Ectodermal cell (in vitro differentiated cells): ENCODE measurements around the gene BMP2K.
"Not testable (repeated sequence)": the region's sequence is repeated elsewhere in the genome, so short reads cannot be mapped to it uniquely, and the experiment has no call there.

Source experiments
- H3K27ac ChIP-seq: 2 replicates; pipeline ENCODE4 v1.7.0; 2013; ENCODE audit warnings: mild to moderate bottlenecking, low read depth, low read length; ENCODE audit not compliant: insufficient read depth, poor library complexity, severe bottlenecking
- H3K27me3 ChIP-seq: 2 replicates; pipeline ENCODE4 v1.7.0; 2013; ENCODE audit warnings: mild to moderate bottlenecking, low read length; ENCODE audit not compliant: insufficient read depth, control insufficient read depth, poor library complexity, severe bottlenecking
- H3K36me3 ChIP-seq: one replicate; pipeline ENCODE4 v1.7.0; 2013; ENCODE audit warnings: low read length; ENCODE audit not compliant: control insufficient read depth, insufficient read depth
- H3K4me1 ChIP-seq: one replicate; pipeline ENCODE4 v1.7.0; 2013; ENCODE audit warnings: low read length; ENCODE audit not compliant: control insufficient read depth, insufficient read depth
- H3K4me3 ChIP-seq: 2 replicates; pipeline ENCODE4 v1.7.0; 2013; ENCODE audit warnings: low read depth, low read length, control low read depth; ENCODE audit not compliant: insufficient read depth
- H3K9me3 ChIP-seq: 2 replicates; pipeline ENCODE4 v1.7.0; 2013; ENCODE audit warnings: mild to moderate bottlenecking, low read length, moderate library complexity; ENCODE audit not compliant: control insufficient read depth
- WGBS, 2 experiments: methylation state at CpG; one replicate each; pipeline ENCODE4 v1.1.7; 2013; ENCODE audit warnings: missing lambda C conversion rate in 2 of 2; 5-methylcytosine and 5-hydroxymethylcytosine counted together

The BMP2K gene

DNA sequence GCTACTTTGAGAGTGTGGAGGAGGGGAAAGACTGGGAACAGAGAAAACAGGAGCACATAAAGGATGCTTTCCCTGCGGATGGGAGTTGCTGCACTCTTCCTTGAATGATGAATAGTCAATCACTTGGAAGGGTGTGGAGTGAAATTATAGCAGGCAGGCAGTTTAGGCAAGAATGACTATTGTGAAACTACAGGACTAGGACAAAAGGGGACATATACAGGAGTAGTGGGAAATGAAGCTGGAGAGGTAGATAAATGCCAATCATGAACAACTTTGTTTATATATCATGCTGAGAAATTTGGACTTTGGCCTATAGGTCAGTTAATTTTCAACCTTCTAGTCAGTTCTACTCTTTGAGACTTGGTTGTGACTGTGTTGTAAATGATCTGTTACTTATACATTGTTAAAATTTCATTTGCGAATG is 86.2 kb downstream of the BMP2K start:
- H3K36me3 ChIP-seq, result peaks cover 3% of the 10 kb centered on the region
- 93 to 94% methylated on average over 1 to 2 of the region's 2 CpGs for WGBS, 2 experiments

DNA sequence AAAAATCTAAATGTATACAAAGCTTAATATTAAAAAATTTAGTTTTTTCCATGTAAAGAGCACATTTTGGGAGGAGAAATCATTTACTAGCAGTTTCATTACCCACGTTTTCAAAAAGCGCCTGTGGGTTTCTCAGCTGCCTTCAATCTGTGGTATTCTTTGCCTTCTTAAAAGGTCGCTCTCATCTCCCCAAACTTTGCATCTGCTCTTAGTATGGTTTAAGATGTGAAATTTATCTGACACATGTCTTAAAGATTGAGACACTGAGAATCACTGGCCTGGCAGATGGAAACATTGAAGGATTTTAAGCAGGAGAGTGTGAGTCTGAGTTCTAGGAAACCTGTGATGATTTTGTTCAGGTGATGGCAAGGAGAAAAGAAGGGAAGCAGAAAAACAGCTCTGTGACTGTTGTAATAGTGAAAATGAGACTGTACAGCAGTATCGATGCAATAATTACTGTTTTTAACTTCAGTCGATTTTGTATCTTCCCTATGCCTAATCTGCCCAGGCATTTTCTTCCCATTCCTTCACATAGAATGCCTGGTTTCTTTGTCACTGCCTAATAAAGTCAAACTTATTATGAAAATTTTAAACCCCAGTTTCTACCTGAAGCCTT is 87.2 kb downstream of the BMP2K start:
- WGBS, 2 experiments, result 94 to 95% methylated on average over 5 of the region's 5 CpGs
- H3K4me3 ChIP-seq, result no peak overlapping the region
- H3K4me1 ChIP-seq, result no peaks in the 10 kb centered on the region
- no peaks in the 10 kb centered on the region for H3K27me3 ChIP-seq
- peaks cover 3% of the 10 kb centered on the region for H3K36me3 ChIP-seq
- no peaks in the 10 kb centered on the region for H3K9me3 ChIP-seq
- no peak overlapping the region for H3K27ac ChIP-seq

More for the DNA sequence above, 86.2 kb downstream of the BMP2K start:
- Histone ChIP-seq H3K4me3 (no peak overlapping the region), H3K27me3 (no peaks in the 10 kb centered on the region), H3K9me3 (no peaks in the 10 kb centered on the region), H3K27ac (no peak overlapping the region), H3K4me1 (no peaks in the 10 kb centered on the region)

DNA sequence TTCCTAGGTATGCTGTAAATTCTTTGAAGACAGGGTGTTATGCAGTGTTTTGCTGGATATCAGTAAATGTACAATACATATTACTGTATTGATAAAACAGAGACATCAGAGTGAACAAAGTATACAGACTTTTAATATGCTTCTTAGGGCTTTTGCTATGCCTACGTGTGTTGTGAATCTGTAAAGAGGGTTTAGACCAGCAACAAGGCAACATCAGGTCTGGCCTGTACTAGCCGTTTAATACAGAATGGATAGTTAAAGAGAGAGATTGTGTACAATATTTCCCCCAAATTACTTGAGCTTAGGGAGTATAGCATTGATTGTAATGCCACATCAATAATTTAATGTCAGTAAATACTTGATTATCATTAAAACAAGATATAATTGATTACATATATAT is 87.8 kb downstream of the BMP2K start:
- Histone ChIP-seq H3K4me3 (no peak overlapping the region), H3K36me3 (peaks cover 3% of the 10 kb centered on the region), H3K9me3 (no peaks in the 10 kb centered on the region), H3K27me3 (no peaks in the 10 kb centered on the region), H3K27ac (no peak overlapping the region), H3K4me1 (no peaks in the 10 kb centered on the region)
- WGBS, 2 experiments, result 85 to 95% methylated on average over 2 of the region's 2 CpGs

DNA sequence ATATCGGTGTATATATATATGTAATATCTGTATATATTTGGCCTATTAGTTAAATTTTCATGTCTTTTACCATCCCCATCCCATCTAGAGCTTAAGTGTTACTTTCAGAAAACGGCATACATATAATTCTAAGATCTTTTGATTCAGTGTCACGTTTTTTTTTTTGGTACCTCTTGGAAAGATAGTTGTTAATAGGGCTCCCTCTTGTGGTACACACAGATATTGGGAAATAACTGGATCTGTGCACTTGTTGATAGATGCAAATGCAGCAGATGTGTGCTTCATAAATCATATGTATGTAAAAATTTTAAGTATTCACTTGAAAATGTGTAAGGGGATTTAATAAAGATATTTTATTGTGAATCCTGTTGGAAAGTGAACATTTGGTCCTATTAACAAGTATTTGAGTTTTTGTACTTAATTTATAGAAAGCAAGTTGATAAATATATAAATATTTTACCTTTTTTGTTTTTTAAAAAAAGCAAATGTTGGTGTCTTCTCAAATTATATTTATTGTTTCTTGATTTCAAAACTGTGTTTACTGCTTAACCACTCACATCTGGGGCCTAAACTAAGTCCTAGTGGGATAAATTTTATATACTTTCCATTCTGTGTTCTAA is 88.4 kb downstream of the BMP2K start:
- H3K36me3 ChIP-seq, result peaks cover 3% of the 10 kb centered on the region
- no peak overlapping the region for H3K27ac ChIP-seq
- no peaks in the 10 kb centered on the region for H3K4me1 ChIP-seq

DNA sequence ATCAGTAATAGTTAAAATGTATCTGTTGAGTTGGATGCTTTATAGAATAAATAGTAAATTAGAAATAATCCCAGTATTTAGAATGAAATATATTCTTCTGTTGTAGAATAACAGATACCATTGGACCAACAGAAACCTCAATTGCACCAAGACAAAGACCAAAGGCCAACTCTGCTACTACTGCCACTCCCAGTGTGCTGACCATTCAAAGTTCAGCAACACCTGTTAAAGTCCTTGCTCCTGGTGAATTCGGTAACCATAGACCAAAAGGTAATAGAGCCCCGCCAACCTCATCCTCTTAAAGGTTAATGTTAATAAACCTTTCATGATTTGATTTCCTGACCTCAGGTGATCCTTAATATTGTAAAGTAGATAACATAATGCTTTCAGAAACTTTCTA is 89.3 kb downstream of the BMP2K start:
- WGBS, 2 experiments, result 89 to 98% methylated on average over 1 to 2 of the region's 2 CpGs
- Histone ChIP-seq H3K27ac (no peak overlapping the region), H3K27me3 (no peaks in the 10 kb centered on the region), H3K9me3 (no peaks in the 10 kb centered on the region), H3K4me3 (no peak overlapping the region), H3K36me3 (peaks cover 3% of the 10 kb centered on the region), H3K4me1 (no peaks in the 10 kb centered on the region)

More for the DNA sequence above, 88.4 kb downstream of the BMP2K start:
- WGBS, 2 experiments, result 32 to 44% methylated on average over 2 of the region's 3 CpGs
- Histone ChIP-seq H3K27me3 (no peaks in the 10 kb centered on the region), H3K4me3 (no peak overlapping the region), H3K9me3 (no peaks in the 10 kb centered on the region)

DNA sequence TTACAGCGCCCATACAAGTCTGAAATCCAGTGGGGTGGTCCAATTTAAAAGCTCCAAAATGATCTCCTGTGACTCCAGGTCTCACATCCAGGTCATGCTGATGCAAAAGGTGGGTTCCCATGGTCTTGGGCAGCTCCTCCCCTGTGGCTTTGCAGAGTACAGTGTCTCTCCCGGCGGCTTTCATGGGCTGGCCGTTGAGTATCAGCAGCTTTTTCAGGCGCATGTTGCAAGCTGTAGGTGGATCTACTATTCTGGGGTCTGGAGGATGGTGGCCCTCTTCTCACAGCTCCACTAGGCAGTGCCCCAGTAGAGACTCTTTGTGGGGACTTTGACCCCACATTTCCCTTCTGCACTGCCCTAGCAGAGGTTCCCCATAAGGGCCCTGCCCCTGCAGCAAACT is 92.6 kb downstream of the BMP2K start:
- H3K27ac ChIP-seq, H3K9me3 ChIP-seq, H3K4me3 ChIP-seq, H3K27me3 ChIP-seq, H3K4me1 ChIP-seq: not testable (repeated sequence)
- 94 to 95% methylated on average over 5 of the region's 5 CpGs for WGBS, 2 experiments
- peaks cover 13% of the 10 kb centered on the region for H3K36me3 ChIP-seq

DNA sequence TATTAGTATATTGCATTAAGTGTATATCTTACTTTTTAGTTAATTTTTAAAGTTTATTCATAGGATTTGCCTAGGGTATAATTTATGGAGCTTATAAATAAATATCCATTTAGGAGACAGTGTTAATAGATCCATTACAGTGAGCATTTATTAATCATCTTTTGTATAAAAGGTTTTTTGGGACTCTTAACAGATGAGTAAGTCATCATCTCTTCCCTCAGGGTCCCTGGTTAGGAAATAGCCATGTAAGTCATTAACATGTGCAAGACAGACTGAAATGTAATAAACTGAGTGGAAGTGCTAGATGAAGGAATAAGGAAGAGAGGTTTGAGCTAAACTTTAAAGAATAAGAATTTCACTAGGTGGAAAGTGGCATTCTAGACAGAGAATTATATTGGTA is 93.9 kb downstream of the BMP2K start:
- Histone ChIP-seq H3K4me3 (no peak overlapping the region), H3K27ac (no peak overlapping the region), H3K27me3 (no peaks in the 10 kb centered on the region), H3K9me3 (no peaks in the 10 kb centered on the region), H3K36me3 (peaks cover 14% of the 10 kb centered on the region), H3K4me1 (no peaks in the 10 kb centered on the region)

DNA sequence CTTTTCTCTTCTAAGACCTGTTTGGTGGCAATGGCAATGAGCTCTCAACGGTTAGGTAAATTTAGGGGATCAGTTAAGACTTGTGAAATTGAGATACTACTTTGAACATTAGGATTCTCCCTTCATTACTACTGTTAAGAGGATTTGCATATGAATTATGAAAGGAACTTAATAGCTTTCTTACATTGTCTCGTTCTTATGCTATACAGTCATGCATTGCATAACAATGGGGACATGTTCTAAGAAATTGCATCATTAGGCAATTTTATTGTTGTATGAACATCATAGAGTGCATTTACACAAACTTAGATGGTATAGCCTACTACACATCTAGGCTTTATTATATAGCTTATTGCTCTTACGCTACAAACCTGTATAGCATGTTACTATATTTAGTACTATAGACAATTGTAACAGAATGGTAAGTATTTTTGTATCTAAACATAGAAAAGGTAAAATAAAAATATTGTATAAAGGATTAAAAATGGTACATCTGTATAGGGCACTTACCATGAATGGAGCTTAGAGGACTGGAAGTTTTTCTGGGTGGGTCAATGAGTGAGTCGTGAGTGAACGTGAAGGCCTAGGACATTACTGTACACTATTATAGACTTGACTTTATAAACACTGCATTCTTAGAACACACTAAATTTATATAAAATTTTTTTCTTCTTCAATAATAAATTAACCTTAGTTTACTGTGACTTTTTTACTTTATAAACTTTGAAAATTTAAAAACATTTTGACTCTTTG is 100.6 kb downstream of the BMP2K start:
- WGBS, 2 experiments, result 20 to 85% methylated on average over 1 to 4 of the region's 5 CpGs

DNA sequence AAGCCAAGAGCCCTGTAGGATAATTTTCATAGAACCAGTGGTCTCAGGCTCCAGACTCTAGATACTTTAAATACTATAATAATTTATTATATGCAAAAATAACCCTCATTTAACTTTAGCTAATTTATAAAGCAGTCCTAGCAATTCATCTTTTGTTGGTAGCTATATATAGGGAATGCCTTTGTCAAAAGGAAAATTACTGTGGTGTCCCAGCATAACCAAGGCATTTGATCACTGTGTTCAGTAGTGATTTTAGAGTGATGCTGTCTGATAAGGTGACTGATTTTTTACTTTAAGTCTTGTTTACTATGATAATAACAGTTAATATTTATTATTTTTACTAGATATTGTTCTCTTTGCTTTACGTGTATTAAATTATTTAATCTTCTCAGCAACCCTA is 101.9 kb downstream of the BMP2K start:
- Histone ChIP-seq H3K27me3 (no peaks in the 10 kb centered on the region), H3K27ac (no peak overlapping the region), H3K4me3 (no peak overlapping the region), H3K9me3 (no peaks in the 10 kb centered on the region), H3K4me1 (no peaks in the 10 kb centered on the region), H3K36me3 (peaks cover 6% of the 10 kb centered on the region)
- no CpG with 5 or more reads among the region's 1 CpG for WGBS, 2 experiments

More for the DNA sequence above, 100.6 kb downstream of the BMP2K start:
- no peaks in the 10 kb centered on the region for H3K4me1 ChIP-seq
- H3K27me3 ChIP-seq, result no peaks in the 10 kb centered on the region
- H3K9me3 ChIP-seq, result no peaks in the 10 kb centered on the region
- H3K27ac ChIP-seq, result no peak overlapping the region
- peaks cover 14% of the 10 kb centered on the region for H3K36me3 ChIP-seq
- H3K4me3 ChIP-seq, result no peak overlapping the region

DNA sequence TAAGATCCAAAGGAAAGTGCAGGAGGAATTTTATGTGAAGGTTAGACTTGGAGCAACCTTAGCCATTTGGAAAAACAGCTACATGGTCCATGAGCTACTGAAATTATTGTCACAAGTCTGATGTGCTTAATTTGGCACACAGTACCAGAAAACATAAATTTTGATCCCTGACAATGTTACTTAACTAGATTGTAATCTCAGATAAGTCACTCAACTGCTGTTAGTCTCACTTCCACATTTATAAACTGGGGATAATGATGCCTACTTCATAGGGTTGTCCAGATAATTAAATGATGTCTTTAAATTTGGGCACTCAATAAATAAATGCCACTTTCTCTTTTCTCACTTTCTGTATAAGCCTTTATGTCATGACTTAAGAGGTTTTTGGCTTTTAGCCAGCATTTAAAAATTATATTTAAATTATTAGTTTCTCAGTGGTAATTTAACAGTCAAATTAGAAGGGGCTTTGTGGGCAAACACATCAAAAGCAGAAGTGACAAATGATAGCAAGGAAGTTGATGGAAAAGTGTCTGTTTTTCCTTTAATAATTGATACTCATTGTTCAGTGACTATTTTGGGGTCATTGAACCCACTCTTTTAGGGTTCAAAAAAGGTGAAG is 104.8 kb downstream of the BMP2K start:
- H3K27me3 ChIP-seq, result no peaks in the 10 kb centered on the region
- H3K27ac ChIP-seq, result no peak overlapping the region
- H3K36me3 ChIP-seq, result no peaks in the 10 kb centered on the region
- H3K4me1 ChIP-seq, result no peaks in the 10 kb centered on the region
- no peaks in the 10 kb centered on the region for H3K9me3 ChIP-seq
- H3K4me3 ChIP-seq, result no peak overlapping the region
